Stimulated activated CD4-positive, alpha-beta T cell treated with anti-CD3 and anti-CD28 coated beads, Interleukin-4, amount 100 ng/mL, for 1 hour (primary cell): ENCODE measurements around the gene GPR141.

Experiments used
- DNase-seq: peaks from one replicate; pipeline ENCODE4 v3.0.0-alpha.2; 2020

GPR141 gene

GRCh38 chr7:37683246-37684120 is at the start of gene GPR141:
Gene GPR141, plus strand, starts transcription at chr7:37683766. Its CDS starts 56,628 bp downstream, at chr7:37740394.
- no peak for DNase-seq

DNA sequence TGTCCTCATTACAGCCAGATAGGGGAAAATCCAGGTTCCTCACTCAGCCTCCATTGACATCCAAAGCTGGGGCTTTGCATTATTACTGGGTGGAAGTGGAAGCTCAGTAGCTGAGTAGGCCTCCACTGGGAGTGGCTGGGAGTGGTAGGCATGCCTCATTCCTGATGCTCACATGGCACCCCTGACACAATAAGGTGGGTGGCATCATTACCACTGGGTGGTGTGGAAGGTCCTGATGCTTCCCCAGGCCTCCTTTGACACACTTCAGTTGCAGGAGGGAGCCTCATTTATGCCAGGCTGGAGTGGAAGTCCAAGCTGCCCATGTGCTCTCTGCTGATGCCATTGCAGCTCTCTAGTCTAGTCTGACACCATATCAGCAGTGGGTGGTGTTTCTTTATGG is 48.2 kb upstream of the GPR141 start:
- DNase-seq: no peak

DNA sequence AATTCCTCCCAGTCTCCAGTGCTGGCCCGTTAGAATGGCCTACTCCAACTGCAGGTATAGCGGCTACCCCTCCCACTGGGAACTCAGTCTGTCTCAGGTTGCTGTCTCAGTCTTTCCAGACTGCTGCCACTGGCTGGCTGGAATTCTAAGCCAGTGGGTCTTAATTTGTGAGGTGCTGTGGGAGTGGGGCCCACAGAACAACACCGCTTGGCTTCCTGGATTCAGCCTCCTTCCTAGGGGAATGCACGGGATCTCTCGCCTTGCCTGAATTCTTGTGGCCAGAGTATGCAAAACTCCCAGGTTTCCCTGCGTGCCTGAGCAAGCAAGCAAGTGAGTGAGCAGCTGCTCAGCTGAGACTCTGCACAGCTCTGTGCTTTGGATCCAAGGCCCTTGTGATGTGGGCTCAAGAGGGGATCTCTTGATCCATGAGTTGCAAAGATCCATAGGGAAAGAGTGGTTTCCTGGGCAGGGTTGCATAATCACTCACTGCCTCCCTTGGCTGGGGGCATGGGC is 41.5 kb upstream of the GPR141 start:
- no peak for DNase-seq

- no peak for DNase-seq
These were observed 39.7 kb upstream of the GPR141 start for GRCh38 chr7:37643876-37644275.

DNA sequence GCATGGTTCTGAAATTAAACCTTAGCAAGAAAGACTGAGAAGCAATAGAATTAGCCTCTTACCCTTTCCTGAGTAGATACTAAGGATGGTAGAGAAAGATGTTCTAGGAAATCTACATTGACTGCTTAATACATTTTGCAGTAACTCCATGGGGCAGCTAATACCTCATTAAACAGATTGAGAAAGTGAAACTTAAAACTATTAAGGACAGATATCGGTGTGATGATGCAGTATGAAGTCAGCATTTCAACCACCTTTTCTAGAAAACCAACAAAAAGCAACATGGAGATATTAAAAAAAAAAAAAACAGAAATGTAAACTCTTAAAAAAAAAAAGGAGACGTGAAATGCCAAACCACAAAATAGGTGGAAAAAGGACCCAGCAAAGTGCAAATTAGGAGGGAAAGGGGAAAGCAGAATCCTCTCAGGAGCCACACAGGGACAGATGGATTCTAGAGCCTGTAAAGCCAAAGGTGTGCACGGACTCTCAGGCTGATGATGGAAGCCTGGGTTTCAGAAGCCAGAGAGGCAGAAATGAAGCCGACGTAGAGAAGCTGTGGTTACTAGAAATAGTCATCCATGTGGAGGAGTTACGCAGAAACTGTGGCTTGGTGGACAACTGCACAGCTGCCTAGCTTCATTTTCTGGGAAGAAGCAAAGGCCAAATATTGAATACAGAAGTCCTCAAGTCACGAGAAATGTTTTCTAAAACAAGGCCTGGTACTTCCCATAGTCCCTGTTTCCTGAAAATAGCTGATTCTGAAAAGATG is 38.1 kb upstream of the GPR141 start:
- no peak for DNase-seq

DNA sequence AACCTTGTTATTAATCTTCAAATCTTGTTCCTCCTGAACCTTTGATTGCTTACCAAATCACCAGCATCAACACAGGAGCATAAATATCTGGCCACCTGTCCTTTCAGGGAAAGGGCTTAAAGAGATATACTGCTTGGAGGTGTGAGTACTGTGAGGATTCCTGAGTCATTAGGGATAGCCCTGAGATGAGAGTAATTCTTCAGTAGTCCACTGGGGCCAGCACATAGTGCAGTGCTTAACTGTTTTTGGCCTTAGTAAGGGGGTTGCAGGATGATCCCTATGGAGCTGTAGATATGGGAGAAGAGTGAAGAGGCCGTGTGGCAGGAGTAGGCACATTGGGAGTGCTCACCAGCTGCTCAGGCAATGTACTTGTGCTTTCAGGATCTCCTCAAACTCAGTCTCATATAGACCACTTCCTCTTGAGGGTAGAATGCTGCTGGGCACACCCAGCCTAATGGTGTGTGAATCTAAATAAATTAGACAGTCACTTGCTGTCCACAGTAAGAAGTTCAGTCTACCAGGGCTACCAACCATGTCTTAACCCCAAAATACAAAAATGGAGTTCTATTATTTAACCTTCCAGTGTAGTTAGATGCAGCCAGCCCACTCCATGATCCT is 26.5 kb upstream of the GPR141 start:
- DNase-seq: no peak

DNA sequence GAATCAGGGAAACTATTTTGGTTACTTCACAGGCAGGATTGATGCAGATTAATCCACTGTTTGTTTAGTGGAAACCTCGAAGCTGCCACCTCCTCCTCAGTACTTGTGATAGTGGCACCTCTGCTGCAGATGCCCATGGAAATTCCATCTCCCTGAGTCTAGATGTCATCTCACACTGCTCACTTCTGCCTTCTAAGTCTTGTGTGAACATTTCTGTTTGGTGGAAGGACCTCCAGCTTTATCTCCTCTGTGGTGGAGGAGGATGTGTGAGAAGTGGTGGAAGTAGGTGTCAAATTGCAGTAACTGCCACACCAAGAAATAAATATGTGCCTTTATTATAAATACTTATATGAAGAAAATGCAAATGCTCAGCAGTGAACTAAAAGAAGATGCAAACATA is 25.8 kb upstream of the GPR141 start:
- no peak for DNase-seq

- DNase-seq: no peak
These were observed 23.5 kb upstream of the GPR141 start for GRCh38 chr7:37659971-37660565.

DNA sequence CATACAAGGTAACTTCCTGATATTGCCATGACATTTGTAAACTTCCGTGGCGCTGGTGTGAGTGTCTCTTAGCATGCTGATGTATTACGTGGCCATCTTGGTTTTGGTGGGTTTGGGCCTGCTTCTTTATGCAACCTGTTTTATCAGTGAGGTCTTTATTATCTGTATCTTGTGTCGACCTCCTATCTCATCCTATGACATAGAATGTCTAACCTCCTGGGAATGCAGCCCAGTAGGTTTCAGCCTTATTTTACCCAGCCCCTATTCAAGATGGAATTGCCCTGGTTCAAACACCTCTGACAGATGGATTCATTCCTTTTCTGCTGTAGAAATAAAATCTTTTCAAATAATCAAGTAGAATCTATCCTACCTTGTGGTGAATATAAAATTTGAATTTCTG is 23.0 kb upstream of the GPR141 start:
- no peak for DNase-seq

DNA sequence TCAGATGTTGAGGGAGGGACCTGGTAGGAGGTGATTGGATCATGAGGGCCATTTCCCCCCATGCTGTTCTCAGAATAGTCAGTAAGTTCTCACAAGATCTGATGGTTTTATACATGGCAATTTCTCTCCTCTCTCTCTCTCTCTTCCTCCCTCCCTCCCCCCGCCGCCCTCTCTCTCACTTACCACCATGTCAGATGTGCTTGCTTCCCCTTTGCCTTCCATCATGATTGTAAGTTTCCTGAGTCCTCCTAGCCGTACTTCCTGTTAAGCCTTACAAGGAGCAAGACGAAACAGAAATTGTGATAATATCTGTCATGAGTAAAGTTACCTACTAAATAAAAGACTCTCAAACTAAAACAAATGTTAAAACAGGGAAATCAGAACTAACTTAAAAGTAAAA is 19.9 kb upstream of the GPR141 start:
- no peak for DNase-seq

DNA sequence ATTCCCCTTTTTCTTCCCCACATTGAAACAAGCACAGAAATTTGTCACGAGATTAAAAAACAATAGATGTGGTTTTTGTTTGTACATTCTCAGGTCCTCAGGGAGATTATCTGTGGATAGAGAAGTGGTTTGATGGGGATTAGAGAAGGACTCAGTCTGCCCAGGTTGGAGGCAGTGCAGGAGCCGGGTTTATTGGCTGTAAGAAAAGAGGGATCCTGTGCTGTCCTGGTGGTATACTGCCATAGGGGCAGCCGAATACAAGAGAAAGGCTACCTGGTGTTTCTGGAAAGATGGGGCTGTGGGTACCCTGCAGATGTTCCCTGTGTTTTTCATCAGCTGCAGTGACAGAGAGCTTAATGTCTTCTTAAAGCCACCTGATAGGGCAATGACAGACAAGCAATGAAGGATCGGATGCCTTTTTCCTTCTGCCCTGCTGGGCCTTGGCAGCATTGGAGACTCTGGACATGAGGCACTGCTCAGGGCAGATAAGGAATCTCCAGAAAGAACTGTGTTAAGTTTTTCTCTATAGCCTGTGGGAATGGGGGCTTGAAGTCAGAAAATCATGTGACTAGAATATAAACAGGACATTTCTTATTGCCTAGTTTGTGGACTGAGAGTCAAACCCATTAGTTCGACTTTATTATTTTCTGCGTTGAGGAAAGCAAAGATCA is 18.1 kb upstream of the GPR141 start:
- no peak for DNase-seq

DNA sequence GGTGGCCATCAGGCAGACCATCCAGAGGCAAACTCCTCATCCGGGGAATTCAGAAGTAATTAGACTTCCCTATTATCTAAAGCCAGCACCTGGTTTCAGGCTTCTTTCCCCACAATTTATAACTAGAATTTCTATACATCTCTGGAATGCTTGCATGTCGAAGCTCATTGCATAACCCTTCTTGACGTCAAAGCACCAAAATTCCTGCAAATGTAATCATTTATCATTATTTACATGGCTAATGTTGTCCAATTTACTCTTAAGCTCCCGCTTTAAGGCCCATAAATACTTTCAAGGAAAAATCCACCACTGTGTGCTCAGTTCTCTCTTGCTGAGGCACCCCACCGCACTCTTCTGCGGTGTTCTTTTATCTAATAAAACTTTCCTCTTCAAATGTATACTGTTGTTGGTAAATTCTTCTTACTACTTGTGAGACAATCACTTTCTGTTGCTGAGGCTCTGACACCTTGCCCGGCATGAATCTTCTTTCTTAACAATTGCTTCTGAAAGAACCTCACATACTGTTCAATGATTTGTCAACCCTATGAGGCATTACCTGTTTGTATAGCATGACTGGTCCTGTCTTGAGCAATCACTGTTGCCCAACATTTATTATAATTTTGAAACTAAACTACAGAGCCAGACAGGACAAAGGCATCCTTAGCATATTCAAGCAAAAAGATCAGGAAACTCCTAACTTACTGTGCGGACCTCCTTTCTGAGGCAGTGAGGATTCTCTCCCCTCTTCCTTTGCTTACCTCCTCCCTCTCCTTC is 17.4 kb upstream of the GPR141 start:
- no peak for DNase-seq

GRCh38 chr7:37669818-37670217 is 13.7 kb upstream of the GPR141 start:
- DNase-seq: no peak

DNA sequence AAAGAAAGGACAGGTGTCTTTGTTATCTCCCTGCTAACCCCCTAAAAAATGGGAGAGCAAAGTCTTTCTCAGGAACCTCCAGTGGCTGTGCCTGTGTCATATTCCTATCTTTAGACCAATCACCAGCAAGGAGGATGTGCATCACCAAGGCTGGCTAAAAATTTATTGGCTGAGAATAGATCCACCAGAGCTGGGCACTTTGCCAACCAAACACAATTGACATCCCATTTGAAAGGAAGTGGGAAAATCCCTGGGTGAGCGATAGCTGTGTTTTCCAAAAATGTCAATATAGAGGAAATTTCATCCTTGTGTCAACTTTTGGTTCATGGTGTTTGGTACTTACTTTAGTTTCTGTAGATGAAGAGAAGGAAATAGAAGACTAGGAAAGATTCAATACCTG is 13.1 kb upstream of the GPR141 start:
- DNase-seq: no peak

GRCh38 chr7:37671876-37672275 is 11.7 kb upstream of the GPR141 start:
- DNase-seq: no peak

DNA sequence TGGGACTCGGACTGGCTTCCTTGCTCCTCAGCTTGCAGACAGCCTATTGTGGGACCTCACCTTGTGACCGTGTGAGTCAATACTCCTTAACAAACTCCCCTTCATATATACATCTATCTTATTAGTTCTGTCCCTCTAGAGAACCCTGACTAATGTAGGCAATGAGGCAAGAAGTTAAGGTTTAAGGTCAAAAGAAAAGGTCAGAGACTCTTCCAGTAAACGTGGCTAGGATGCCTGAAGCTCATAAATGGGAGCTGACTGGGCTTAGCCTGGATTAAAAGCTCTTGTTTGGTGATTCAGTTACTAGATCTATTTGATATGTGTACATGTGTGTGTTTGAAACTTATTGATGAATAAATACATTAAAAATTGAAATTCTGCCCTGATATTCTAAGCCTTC is 10.6 kb upstream of the GPR141 start:
- DNase-seq: no peak

DNA sequence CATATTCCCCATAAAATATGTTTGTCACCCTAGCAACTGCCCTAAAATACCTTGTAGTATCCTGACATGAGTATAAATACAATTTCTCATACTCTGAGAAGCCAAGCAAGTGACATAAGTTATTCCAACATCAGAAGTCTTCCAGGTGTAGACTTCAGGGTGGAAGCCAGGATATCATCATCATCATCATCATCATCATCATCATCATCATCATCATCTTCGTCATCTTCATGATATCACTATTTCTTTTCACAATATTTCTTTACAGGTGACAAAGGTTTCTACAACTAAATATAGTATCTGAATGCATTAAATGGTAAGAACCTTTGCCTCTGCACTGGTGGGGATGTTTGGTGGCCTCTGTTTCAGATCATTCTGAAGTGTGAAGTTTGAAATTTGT is 10.0 kb upstream of the GPR141 start:
- no peak for DNase-seq

GRCh38 chr7:37674531-37674930 is 9.0 kb upstream of the GPR141 start:
- no peak for DNase-seq

- no peak for DNase-seq
These were observed 7.8 kb upstream of the GPR141 start for GRCh38 chr7:37675749-37676148.

GRCh38 chr7:37684927-37685326 is 1.4 kb downstream of the GPR141 start:
- no peak for DNase-seq

DNA sequence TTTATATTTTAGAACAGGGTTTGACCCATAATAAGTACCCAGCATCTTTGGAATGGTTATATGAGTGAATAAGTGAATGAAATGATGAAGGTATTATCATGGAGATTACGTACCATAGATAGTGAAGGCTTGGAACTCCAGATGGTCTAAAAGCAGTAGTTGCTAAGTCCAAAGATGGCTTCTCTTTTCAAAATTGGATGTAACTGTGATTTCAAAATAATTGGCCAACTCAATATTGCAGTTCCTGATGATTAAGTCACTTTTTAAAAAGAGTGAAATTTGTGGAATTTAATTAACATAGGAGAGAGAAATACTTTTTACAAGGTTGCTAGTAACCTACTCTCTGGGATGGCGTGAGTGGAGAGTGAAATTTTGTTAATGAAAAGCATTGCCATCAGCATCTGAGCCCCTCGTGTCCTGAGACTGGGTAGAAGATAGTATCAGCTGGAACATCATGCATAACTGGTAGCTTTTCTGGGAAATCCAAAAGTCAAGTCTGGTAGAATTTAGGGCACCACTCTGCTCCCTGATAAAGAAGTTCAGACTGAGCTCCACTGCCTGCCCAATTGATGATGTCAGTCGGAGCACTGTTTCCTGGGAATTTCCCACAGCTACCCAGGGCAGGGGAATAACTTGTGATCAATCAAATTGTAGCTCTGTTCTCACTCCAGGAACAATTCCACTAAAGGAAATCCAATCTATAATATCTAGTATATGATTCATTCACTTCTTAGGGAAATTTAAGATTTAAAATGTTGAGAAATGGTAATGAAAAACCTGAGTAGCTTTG is 3.2 kb downstream of the GPR141 start:
- no peak for DNase-seq
